Measurements from ENCODE around the gene IRX4. TPM values are rescaled to one million over a fixed set of nuclear protein-coding genes. Genes with fewer than 3 reads are reported as not detected.

IRX4 gene
- total RNA-seq, 4 donors from 2014 or later = not detected

DNA sequence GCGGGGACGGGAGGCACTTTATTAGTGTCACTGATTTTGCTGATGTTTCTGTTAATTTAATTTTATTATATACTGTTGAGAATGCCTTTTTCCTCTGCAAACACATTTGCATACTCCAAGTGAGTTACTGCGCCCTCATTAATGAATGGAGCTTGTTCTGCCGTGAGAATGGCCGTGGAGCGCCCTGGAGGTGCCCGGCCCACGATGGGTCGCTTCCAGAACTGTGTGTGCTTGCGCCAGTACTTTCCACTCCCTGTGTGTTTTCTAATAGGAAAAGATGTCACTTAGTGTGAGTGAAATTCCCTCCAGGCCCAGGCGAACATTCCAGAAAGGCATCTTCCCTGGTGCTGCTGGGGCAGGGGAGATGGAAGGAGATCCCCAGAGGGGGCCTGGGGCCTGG is 51.5 kb downstream of the IRX4 start:
- Histone ChIP-seq H3K9me3 (no peaks in the 10 kb centered on the region), H3K36me3 (no peaks in the 10 kb centered on the region), H3K27ac (no peak overlapping the region), H3K4me3 (no peak overlapping the region), H3K27me3 (no peaks in the 10 kb centered on the region), H3K4me1 (no peaks in the 10 kb centered on the region)
- TF ChIP-seq, protein P1, sequence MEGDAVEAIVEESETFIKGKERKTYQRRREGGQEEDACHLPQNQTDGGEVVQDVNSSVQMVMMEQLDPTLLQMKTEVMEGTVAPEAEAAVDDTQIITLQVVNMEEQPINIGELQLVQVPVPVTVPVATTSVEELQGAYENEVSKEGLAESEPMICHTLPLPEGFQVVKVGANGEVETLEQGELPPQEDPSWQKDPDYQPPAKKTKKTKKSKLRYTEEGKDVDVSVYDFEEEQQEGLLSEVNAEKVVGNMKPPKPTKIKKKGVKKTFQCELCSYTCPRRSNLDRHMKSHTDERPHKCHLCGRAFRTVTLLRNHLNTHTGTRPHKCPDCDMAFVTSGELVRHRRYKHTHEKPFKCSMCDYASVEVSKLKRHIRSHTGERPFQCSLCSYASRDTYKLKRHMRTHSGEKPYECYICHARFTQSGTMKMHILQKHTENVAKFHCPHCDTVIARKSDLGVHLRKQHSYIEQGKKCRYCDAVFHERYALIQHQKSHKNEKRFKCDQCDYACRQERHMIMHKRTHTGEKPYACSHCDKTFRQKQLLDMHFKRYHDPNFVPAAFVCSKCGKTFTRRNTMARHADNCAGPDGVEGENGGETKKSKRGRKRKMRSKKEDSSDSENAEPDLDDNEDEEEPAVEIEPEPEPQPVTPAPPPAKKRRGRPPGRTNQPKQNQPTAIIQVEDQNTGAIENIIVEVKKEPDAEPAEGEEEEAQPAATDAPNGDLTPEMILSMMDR (IDR thresholded peaks at IDR 0.05) = no peak
- TF ChIP-seq POLR2A (IDR thresholded peaks at IDR 0.05) = no peak
- peak in 1 of 3 donors; percentile 23 for DNase-seq

DNA sequence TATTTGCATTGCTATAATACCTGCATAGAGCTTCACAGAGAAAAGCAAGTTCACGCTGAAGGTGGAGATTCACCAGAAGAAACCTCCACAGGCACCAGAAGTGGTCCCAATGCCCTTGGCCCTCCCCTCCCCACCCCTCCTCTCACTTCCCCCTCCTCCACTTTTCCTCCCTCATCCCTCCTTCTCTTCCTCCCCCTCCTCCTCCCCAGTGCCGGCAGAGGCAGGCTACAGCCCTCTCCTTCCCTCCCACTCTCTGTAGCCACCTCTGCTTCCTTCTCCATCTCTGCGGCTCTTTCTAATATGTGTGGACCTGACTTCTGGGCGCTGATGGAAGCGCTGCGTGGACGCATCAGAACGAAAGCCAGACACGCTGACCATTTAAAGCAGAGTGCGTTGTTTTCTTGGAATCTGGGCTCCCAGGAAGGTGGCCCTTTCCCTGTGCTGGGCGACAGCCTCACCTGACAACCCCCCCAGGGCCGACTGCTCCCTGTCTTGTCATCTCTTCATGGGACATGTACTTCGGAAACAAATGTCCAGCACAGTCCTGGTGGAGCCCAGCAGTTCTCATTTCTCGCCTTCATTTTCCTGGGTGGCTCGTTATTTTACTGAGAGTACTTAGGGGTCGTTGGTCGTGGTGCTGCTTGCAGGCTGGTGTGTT is 52.0 kb downstream of the IRX4 start:
- no peaks in the 10 kb centered on the region for H3K4me1 ChIP-seq
- H3K36me3 ChIP-seq = no peaks in the 10 kb centered on the region
- no peak overlapping the region for H3K27ac ChIP-seq
- no peak overlapping the region for H3K4me3 ChIP-seq
- DNase-seq = peak in 1 of 3 donors; percentile 18
- no peak for TF ChIP-seq POLR2A (IDR thresholded peaks at IDR 0.05)
- TF ChIP-seq, protein P1 (IDR thresholded peaks at IDR 0.05) = no peak
- no peaks in the 10 kb centered on the region for H3K27me3 ChIP-seq
- no peaks in the 10 kb centered on the region for H3K9me3 ChIP-seq

DNA sequence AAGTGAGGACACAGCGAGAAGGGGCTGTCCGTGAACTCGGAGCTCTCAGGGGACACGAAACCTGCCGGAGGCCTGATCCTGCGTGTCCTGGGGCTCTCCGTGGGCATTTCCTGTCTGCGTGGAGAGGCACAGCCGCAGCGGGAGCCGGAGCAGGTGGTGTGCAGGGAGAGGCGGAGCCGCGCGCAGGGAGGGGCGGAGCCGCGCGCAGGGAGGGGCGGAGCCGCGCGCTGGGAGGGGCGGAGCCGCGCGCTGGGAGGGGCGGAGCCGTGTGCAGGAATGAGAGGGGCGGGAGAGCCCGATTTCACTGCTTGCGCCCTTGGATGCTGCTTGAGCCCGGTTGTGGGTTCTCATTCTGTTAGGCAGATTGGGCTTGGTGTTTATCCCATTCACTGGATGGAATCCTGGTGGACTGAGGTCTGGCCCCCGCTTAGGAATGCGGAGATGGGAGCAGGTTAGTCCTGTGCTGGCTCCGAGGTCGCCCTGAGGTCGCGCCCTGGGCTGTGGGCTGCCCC is 54.8 kb downstream of the IRX4 start:
- Histone ChIP-seq H3K4me1 (no peaks in the 10 kb centered on the region), H3K4me3 (no peak overlapping the region), H3K9me3 (no peaks in the 10 kb centered on the region), H3K27me3 (no peaks in the 10 kb centered on the region), H3K27ac (no peak overlapping the region), H3K36me3 (peaks cover 0 to 16% (median 0%) of the 10 kb centered on the region in 3 donors)
- DNase-seq = peak in 1 of 3 donors; percentile 51
- TF ChIP-seq, protein P1 (IDR thresholded peaks at IDR 0.05) = no peak
- no peak for TF ChIP-seq POLR2A (IDR thresholded peaks at IDR 0.05)

Other genes starting within 250 kb of the IRX4 start
- gene MRPL36, start 83.1 kb downstream of the IRX4 start, total RNA-seq = 10 to 100 TPM; 21.9 to 23.9 (median 23.3) TPM
- gene NDUFS6, start 81.5 kb downstream of the IRX4 start, total RNA-seq = 10 to 100 TPM; 27.4 to 86.5 (median 47.6) TPM